Endothelial cell (in vitro differentiated cells): ENCODE measurements around the gene FAM236C. TPM values are rescaled to one million over a fixed set of nuclear protein-coding genes. Genes with fewer than 3 reads are reported as not detected.

ENCODE experiments used
- total RNA-seq: library from RNA; stranded (reverse); fragmentation: NEBNext Ultra II Directional; extraction: Animal tissue kit (Norgen Biotek cat#: 25700); gene quantifications from one replicate; pipeline ENCODE4 v1.2.1, GENCODE V29; 2021; ENCODE audit not compliant: unreplicated experiment

The FAM236C gene
- total RNA-seq, 1 donor from 2014 or later: not detected

Other genes starting within 250 kb of the FAM236C start
- 4.0 TPM for gene PHKA1, start 198.3 kb upstream of the FAM236C start, total RNA-seq
- 1.3 TPM for gene DMRTC1B, start 135.7 kb upstream of the FAM236C start, total RNA-seq
- not detected for gene FAM236B, start 130.0 kb upstream of the FAM236C start, total RNA-seq
- not detected for gene FAM236D, start 104.4 kb upstream of the FAM236C start, total RNA-seq
- not detected for gene FAM236A, start 25.6 kb downstream of the FAM236C start, total RNA-seq
- 0.38 TPM for gene DMRTC1, start 31.2 kb downstream of the FAM236C start, total RNA-seq
- 9.4 TPM for gene PABPC1L2B, start 90.3 kb downstream of the FAM236C start, total RNA-seq
- 3.8 TPM for gene PABPC1L2A, start 166.9 kb downstream of the FAM236C start, total RNA-seq